CD4-positive, alpha-beta T cell treated with Interleukin-6 for 4 hours (primary cell): ENCODE results near the gene SIL1.
A peak's percentile ranks its signal among the peaks of the same experiment; 100 is the strongest.
"Not testable (repeated sequence)": the region's sequence is repeated elsewhere in the genome, so short reads cannot be mapped to it uniquely, and the experiment has no call there.

Source experiments
- DNase-seq: peaks from one replicate; pipeline ENCODE4 v3.0.0-alpha.2; 2020; ENCODE audit warnings: mixed read lengths

Gene SIL1

DNA sequence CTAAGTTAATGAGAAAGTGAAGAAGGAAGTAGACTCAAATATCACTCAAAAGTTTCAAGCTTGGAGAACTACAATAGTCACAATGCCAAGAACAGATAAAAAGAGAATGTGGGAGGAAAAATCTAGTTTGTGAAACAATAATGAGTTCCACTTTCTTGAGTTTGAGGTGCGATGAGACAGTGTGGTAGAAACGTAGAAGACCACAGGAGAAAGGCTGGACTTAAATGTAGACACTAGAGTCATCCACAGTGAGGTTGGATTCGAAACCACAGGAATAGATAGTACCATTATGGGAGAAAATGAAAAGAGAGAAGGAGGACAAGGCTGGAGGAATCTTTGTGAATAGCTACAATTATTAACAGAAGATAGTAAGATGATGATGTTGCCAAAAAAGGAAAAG is 182.0 kb downstream of the SIL1 start:
- no peak for DNase-seq

DNA sequence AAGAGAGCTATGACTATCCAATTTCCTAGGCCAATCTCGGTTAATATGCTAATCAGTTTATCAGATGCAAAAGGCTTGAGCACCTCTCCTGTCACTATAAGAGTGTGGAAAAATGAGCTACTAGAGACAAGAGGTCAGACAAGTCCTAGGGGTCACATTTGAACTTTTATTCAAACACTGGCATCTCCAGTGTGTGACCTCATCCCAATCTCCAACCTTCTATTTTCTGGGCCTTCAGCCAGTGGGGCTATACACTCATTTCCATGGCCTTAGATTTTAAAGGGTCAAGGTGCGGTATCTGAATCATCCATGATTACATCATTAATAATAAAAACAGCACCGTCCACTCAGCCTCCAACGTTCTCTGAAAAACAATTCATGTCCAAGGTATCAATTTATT is 183.4 kb downstream of the SIL1 start:
- DNase-seq: no peak

DNA sequence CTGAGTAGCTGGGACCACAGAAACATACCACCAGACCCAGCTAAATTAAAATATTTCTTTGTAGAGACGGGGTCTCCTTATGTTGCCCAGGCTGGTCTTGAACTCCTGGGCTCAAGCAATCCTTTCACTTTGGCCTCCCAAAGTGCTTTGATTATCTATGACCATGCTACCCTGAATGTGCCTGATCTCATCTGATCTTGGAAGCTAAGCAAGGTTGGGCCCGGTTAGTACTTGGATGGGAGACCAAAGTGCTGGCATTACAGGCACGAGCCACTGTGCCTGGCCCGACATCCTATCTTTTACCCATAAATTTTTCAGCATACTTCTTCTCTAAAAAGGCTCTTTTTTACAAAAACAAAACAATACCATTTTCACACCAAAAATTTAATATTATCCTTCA is 186.0 kb downstream of the SIL1 start:
- no peak for DNase-seq

DNA sequence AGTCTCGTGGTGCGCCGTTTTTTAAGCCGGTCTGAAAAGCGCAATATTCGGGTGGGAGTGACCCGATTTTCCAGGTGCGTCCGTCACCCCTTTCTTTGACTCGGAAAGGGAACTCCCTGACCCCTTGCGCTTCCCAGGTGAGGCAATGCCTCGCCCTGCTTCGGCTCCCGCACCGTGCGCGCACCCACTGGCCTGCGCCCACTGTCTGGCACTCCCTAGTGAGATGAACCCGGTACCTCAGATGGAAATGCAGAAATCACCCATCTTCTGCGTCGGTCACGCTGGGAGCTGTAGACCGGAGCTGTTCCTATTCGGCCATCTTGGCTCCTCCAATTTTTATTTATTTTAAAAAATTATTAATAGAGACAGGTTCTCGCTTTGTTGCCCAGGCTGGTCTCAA is 187.0 kb downstream of the SIL1 start:
- DNase-seq: not testable (repeated sequence)

DNA sequence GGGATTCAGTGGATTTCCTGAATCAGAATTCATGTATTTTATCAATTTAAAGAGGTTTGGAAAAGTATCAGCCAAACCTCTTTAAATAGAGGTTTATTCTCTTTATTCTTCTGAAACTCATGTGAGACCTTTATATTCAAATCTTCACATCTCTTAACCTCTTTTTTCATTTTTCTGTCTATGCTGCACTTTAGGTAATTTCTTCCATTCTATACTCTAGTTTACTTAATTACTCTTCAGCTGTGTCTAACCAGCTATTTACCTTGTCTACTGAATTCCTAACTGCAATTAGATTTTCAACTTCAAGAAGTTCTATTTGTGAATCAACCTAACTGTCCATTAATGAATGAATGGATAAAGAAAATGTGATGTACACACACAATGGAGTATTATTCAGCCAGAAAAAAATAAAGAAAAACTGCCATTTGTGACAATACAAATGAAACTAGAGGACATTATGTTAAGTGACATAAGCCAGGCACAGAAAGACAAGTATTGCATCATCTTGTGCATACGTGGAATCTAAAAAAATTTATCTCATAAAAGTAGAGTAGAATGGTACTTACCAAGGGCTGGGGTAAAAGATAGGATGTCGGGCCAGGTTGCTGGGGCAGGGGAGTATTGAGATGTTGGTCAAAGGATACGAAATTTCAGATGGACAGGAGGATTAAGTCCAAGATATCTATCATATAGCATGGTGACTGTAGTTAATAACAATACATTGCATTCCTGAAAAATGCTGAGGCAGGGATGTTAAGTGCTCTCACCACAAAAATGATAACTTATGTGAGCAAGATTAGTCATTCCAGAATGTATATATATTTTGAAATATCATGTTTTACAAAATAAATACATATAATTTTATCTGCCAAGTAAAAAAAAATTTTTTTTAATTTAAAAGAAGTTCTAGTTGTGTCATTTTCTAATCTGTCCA is 193.5 kb downstream of the SIL1 start:
- no peak for DNase-seq

DNA sequence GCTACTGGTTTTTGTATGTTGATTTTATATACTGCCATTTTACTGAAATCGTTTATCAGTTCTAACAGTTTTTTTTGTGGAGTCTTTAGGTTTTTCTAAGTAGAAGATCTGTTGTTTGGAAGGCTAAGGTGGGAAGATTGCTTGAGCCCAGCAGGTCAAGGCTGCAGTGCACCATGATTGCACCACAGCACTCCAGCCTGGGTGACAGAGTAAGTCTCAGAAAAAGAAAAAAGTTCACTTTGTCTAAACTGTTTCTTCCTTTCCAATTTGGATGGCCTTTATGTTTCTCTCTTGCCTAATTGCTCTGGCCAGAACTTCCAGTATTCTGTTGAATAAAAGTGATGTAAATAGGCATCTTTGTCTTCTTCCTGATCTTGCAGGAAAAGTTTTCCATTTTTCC is 198.5 kb downstream of the SIL1 start:
- DNase-seq: no peak

DNA sequence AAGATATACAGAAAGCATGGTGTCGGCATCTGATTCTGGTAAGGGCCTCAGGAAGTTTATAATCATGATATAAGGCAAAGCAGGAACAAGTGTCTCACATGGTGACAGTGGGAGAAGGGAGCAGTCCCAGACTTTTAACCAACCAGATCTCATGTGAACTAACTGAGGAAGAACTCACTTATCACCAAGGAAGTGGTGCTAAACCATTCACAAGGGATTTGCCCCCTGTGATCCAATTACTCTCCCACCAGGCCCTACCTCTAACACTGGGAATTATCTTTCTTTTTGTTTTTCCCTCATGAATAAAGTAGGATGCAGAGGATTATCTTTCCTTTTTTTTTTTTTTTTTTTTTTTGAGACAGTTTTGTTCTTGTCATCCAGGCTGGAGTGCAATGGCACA is 199.6 kb downstream of the SIL1 start:
- no peak for DNase-seq

DNA sequence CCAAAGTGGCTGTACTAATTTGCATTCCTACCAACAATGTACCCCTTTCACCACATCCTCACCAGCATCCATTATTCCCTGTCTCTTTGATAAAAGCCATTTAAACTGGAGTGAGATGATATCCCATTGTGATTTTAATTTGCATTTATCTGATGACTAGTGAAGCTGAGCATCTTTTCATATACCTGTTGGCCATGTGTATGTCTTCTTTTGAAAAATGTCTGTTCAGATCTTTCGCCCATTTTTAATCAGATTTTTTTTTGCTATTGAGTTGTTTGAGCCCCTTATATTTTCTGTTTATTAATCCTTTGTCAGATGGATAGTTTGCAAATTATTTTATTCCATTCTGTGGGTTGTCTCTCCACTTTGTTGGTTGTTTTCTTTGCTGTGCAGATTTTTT is 202.0 kb downstream of the SIL1 start:
- DNase-seq: no peak

DNA sequence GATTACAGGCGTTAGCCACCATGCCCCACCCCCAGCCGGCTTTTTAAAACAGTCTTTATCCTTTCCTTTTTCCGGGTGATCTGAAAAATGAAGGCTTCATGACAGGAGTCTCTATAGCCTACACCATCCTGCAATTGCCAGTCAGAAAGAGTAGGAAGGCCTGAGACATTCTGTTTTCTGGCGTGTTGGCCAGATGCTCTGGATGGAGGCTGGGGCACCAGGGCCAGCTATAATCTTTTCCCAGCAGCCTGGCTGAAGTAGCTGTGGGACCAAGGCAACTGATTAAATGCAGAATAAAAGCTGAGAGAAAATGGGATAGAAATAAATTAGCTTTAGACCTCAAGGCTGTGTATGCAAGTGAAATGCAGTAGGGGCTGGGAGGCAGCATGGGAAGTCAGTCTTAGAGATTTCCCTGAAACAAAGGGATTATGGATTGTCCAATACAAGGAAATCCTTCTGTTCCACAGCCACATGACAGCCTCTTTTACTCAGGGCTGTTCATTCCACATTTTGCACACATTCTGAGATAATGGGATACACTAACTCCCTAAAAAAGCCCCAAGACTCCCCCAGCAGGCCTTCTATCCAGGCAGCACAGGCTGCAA is 207.1 kb downstream of the SIL1 start:
- no peak for DNase-seq

DNA sequence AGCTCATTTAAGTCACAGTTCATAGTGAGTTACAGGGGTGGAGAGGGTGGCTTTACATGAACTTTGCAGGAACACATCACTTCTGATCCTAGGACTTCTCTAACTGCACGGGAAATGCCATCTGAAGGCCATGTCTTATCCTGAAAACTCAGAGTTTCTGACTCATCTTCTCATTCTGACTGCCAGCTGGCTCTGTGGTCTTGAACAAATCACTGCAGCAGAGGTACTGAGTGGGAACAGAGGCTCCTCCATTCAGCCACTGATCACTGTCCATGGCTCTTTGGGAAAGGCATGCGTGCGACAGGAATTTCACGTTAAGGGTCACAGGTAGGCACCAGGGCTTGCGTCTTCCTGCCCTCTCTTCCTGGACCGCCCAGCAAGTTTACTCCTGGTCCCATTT is 208.4 kb downstream of the SIL1 start:
- DNase-seq: no peak

DNA sequence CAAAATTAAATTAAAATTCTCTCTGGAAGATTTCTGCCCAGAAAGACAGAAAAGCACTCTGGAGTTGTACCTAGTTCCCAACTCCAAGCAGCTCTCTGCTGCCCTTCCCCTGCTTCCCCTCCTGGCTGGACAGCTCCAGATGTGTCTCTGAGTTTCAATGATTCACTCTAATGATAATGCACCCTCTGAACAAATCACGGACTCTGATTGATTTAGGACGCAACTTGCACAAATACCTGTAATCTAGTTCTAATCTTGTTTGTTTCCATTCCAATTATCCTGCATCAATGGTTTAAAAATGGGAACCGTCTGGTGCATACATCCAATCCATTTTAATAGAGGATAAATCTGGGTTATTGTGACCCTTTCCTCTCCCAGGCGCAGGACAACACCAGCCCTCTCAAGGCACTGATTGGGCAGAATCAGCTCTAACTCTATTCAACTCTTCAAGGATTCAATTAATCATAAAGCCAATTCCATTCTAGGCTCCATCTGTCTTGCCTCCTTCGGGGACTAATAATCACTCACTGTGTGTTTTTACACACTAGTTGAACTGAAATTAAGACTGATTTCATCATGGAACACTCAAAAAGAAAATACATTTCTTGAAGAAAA is 211.9 kb downstream of the SIL1 start:
- no peak for DNase-seq

DNA sequence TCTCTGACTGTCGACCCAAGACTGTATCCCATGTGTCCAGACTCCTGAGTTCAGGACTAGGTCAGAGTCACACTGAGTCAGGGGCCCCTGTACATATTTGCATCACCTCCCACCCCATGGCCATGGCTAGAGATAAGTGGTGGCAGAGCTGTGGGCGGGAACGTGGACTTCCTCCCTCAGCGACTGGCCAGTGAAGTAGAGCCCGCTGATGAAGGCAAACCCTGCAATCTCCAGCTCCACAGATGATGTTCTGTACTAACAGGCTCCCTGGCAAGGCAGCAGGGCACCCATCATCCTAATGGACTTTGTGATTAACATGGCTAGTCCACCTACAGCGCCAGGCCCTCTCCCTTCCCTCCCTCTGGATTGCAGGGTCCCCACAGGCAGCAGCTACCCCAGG is 212.5 kb downstream of the SIL1 start:
- no peak for DNase-seq

DNA sequence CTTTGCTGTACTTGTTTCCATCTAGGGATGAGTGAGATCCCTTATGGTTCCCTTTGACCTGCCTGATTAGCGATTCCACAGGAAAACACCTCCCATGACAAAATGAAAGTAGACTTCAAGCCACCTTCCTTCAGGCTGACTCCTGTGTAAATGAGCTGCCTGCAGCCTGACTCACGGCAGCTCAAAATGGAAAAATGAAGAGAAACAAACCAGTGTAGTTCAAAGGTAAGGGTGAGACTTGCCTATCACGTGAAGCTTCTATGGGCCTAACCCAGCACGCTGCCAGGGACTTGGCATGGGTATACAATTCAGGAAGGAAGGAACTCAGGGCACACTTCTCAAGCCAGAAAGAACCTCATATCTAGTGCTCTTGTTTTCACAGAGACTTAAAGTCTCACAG is 212.9 kb downstream of the SIL1 start:
- no peak for DNase-seq

DNA sequence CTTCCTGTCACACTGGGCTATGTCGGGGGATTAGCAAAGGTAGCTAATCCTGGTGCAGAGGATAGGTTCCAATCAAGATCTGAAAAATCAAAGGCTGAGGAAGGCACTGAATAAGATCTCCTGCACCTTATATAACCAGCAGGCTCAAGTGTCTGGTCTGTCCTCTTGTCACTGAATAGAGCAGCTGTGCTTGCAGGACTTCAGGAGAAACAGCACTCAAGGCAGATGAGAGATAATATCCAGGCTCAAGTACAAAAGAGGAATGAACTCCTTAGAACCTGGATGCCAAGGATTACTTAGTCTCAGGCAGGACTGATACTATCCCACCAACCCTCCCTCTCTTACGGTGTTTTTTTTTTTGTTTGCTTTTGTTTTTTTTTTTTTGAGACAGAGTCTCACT is 214.2 kb downstream of the SIL1 start:
- no peak for DNase-seq

DNA sequence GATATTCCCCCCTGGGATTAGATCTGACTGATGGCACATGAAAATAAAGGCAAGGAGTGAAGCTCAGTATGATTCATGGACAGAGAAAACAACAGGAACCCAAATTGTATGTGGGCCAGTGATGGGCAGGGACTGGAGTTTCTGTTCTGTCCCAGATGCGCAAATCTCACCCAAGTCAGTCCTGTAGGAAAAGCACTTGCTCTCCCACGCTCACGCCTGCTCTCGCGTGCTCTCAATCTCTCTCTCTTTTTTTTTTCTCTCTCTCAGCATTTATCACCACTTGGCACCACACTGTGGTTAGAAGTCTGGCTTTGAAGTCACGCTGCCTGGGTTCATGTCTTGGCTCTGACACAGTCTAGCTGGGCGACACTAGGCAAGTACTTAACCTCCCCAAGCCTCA is 216.6 kb downstream of the SIL1 start:
- DNase-seq: peak; percentile 28

DNA sequence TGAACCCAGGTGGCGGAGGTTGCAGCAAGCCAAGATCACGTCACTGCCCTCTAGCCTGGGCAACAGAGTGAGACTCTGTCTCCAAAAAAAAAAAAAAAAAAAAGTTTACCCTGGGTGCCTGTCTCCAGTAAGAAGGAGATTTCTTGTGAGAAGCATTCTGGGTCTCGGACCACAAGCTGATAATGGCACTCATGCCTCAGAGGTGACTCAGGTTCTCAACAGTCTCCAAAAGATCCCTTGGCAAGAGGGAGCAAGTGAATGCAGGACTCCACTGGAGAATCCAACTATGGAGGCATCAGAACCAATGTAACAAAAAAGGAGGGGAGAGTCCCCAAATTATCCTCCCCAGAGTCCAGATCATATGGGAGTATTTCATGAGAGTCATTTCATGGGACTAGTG is 217.0 kb downstream of the SIL1 start:
- DNase-seq: no peak

DNA sequence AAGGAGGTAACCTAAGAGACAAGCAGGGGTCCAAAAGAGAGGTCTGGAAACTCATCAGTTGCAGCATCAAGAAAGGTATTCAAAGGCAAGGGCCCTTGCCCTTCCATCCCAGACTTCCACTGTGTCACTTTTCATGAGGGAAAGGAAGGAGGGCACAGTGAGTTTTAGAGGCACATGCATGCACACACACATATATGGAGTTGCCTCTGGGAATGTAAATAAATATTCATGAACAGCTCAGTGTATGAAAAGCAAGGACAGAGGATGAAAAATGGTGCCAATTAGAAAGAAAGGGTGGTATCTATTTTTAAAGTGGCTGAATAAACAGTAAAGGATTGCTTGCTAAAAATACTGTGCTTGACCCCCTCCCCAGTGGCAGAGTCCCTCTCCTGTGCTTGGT is 217.7 kb downstream of the SIL1 start:
- no peak for DNase-seq

DNA sequence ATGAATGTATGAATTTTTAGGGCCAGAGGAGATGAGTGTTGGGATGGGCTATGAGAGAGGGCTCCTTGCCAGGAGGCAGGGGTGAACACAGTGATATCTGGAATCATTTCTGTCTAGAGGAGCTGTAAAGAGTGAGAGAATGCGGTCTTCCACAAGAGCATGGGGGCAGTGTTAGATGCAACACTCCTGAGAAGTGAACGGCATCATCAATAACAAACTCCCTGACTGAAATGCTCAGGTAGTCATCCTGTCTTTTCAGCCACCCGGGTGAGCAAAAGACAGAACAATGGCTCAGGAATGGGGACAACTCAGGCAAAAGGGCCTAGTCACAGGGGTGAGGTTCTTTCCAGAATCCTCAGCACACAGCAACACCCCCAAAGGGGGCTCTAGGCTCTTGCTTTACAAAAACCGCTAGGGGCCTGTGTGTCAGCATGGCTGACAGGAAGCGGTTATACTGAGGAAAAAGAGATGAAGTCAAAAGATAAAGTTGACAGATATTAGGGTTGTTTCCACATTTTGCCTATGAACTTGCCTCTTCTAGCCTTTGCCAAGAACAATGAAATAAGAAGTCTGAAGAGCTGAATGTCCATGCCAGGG is 218.4 kb downstream of the SIL1 start:
- peak; percentile 22 for DNase-seq

DNA sequence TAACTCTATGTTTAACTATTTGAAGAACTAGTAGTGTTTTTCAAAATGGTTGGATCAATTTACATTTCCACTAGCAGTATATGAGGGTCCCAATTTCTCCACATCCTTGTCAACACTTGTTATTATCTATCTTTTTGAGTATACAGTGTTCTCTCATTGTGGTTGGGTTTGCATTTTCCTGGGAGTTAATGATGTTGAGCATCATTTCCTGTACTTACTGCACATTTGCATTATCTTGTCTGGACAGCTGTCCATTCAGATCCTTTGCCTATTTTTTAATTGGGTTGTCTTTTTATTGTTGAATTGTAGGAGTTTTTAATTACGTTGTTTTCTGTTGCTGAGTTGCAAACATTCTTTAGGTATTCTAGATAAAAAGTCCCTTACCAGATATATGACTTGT is 219.6 kb downstream of the SIL1 start:
- DNase-seq: no peak

DNA sequence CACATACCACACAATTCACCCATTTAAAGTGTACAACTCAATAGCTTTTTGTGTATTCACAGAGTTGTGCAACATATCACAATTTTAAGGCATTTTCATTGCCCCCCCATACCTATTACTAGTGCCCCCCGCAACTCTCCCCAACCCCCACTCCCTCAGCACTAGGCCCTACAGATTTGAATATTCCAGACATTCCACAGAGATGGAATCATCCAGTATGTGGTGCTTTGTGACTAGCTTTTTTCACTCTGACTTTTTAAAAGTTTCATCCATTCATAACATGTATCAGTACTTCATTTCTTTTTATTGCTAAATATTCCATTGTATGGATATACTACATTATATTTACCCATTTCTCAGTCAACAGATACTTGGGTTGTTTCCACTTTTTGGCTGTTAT is 220.1 kb downstream of the SIL1 start:
- DNase-seq: no peak

DNA sequence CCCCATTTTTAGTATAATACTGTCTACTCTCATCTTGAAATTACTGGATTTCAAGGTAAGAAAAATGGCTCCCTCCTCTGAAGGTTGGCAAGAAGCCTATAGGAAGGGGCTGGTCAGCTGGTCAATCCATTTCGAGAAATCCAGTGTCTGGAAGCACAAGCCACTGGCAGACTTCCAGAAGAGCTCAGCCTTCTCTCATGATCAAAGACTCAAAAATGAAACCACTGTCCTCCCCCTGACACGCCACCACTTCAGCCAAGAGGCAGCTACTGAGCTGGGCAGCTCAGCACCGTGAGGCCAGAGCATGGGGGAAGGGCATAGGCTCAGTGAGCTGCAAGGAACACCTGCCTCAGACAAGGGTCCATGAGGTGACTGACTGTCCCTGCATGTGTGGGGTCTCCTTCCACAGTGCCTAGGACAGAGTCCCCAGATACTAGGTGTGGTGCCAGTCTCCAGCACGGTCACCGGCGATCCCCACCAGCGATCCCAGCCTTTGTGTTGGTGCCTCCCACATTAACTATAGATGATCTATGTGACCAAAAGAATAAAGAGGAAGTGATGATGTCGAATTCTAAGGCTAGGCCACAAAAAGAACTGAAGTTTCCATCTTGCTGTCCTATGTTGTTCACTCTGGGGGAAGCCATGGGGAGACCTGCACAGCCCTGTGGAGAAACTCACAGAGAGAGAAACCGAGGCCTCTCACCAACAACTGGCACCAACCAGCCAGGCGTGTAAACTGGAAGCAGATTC is 222.9 kb downstream of the SIL1 start:
- no peak for DNase-seq

DNA sequence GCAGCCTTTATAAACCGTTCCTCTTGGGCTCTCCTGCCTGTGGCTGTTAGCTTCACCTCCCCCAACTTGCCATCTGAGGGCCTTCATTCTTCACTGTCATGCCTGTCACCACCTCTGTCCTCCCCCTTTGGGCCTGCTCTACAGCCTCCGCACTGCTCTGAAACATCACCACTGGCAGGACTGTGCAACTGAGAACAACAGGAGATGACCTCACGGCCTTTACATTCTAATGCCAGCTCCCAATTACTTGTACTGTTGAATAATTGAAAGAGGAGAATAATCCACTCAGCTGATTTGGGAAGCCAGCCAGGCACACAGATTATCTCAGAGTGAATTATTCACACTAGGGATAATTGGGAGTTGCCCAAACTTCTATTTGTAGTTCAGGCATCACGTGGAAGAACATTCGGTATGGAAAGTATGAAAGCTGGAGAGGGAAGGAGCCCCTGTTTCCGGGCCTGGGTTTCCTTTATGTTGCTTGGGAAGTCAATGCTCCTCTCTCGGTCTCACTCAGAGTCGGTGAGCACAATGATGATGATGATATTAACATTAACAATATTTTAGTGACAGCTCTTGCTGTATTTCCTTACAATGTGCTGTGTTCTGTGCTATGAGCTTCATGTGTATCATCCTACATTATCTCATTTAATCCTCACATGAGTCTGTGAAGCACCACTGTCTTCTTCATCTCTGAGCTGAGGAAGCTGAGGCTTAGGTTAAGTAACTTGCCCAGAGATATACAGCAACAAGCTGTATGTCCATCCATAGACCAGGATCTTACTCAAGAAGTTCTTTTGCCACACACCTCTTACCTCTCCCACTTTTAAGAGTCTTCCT is 223.7 kb downstream of the SIL1 start:
- DNase-seq: no peak
